Measurements from ENCODE around the gene NKX6-1. TPM values are rescaled to one million over a fixed set of nuclear protein-coding genes. Genes with fewer than 3 reads are reported as not detected.

NKX6-1 gene
- total RNA-seq, 1 experiment from 2014 or later, result 0.37 TPM

DNA sequence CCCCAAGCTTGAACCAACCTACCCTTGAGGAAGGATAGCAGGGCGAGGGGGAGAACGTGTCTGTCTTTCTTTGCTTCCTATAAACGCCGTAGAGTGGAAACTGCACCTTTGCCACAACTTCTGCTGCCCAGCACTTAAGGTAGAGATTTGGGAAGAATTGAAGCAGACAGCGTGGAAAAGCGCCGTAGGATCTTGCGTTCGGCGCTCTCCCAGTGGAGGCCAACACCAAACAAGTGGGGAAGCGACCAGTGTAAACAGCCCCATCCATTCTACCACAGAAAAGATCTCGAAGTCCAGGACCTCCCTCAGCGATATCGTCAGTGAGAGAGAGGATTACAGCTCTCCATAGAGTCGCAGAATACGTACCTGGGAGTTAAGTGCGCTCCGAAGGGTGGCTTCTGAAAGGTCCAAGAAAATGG is 3.9 kb upstream of the NKX6-1 start:
- Histone ChIP-seq H3K9me2 (ENCODE audit: insufficient read depth) (no peaks in the 10 kb centered on the region), H3K4me1 (replicated peaks; ENCODE audit: insufficient read depth) (no peaks in the 10 kb centered on the region), H3F3A (ENCODE audit: insufficient read depth, low read depth) (no peaks in the 10 kb centered on the region), H3K36me3 (ENCODE audit: low read depth) (no peaks in the 10 kb centered on the region), H3K27me3 (ENCODE audit: insufficient read depth, low read depth) (no peaks in the 10 kb centered on the region), H3K79me2 (ENCODE audit: low read depth) (no peaks in the 10 kb centered on the region), H4K20me1 (ENCODE audit: insufficient read depth) (no peaks in the 10 kb centered on the region), H3K9me3 (ENCODE audit: insufficient read depth, low read depth) (no peaks in the 10 kb centered on the region), H3K27ac (no peak overlapping the region), H3K4me2 (no peak overlapping the region), H2AFZ (no peak overlapping the region), H3K4me3 (no peak overlapping the region)
- BruUV-seq (replicated peaks), result no TSS peak
- TF ChIP-seq, protein P1, sequence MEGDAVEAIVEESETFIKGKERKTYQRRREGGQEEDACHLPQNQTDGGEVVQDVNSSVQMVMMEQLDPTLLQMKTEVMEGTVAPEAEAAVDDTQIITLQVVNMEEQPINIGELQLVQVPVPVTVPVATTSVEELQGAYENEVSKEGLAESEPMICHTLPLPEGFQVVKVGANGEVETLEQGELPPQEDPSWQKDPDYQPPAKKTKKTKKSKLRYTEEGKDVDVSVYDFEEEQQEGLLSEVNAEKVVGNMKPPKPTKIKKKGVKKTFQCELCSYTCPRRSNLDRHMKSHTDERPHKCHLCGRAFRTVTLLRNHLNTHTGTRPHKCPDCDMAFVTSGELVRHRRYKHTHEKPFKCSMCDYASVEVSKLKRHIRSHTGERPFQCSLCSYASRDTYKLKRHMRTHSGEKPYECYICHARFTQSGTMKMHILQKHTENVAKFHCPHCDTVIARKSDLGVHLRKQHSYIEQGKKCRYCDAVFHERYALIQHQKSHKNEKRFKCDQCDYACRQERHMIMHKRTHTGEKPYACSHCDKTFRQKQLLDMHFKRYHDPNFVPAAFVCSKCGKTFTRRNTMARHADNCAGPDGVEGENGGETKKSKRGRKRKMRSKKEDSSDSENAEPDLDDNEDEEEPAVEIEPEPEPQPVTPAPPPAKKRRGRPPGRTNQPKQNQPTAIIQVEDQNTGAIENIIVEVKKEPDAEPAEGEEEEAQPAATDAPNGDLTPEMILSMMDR (conservative IDR thresholded peaks at IDR 0.05), result no peak
- DNase-seq, result no peak
- intact Hi-C loops (cut with micrococcal nuclease; ENCODE audit: unreplicated experiment), result loop anchor here (5.0 to 10.0 kb wide), 4 partner anchors 469 to 1008 kb away; no protein-coding TSS in a partner anchor
- CTCF ChIA-PET, result no interaction called here
- POLR2A ChIA-PET (ENCODE audit: unreplicated experiment), result no interaction called here

DNA sequence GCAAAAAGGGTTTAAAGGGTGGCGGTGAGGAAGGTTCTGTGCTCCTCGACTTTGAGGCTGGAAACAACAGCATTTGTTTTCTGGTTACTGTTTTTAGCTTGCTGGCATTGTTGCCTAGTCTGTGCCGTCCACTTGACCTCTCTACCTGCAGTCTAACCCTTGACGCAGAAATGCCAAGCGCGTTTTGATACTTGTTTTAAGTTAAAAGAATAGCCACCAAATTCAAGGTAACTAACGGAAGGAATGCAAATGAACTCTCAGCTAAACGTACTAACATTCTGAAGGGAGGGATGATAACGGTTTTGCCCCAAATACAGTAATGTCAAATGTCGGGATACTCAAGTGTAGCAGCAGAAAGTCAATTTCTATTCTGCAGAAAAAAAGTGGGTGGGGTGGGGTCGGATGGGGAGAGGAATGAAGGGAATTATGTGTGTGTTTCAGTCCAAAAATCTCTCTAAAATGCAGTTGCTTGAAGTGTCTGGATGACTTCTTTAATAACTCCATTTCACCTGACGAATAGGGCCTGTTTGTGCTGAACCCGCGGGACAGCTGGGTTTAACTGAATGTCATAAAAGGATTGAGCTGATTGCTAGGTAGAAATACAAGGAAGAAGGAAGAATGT is 3.4 kb upstream of the NKX6-1 start:
- POLR2A ChIA-PET (ENCODE audit: unreplicated experiment), result no interaction called here
- Histone ChIP-seq H3K79me2 (ENCODE audit: low read depth) (no peaks in the 10 kb centered on the region), H3K9me3 (ENCODE audit: insufficient read depth, low read depth) (no peaks in the 10 kb centered on the region), H3K4me1 (replicated peaks; ENCODE audit: insufficient read depth) (no peaks in the 10 kb centered on the region), H3K27me3 (ENCODE audit: insufficient read depth, low read depth) (no peaks in the 10 kb centered on the region), H3K4me2 (no peak overlapping the region), H3K36me3 (ENCODE audit: low read depth) (no peaks in the 10 kb centered on the region), H3K4me3 (no peak overlapping the region), H4K20me1 (ENCODE audit: insufficient read depth) (no peaks in the 10 kb centered on the region), H3F3A (ENCODE audit: insufficient read depth, low read depth) (no peaks in the 10 kb centered on the region), H3K9me2 (ENCODE audit: insufficient read depth) (no peaks in the 10 kb centered on the region), H2AFZ (no peak overlapping the region), H3K27ac (no peak overlapping the region)
- CTCF ChIA-PET, result no interaction called here
- TF ChIP-seq, protein P1 (conservative IDR thresholded peaks at IDR 0.05), result no peak
- no peak for TF ChIP-seq EZH2 (IDR thresholded peaks at IDR 0.05; ENCODE audit: low read depth)
- no TSS peak for BruUV-seq (replicated peaks)
- intact Hi-C loops (cut with micrococcal nuclease; ENCODE audit: unreplicated experiment), result loop anchor here (5.0 to 10.0 kb wide), 4 partner anchors 470 to 1008 kb away; no protein-coding TSS in a partner anchor
- no peak for DNase-seq

DNA sequence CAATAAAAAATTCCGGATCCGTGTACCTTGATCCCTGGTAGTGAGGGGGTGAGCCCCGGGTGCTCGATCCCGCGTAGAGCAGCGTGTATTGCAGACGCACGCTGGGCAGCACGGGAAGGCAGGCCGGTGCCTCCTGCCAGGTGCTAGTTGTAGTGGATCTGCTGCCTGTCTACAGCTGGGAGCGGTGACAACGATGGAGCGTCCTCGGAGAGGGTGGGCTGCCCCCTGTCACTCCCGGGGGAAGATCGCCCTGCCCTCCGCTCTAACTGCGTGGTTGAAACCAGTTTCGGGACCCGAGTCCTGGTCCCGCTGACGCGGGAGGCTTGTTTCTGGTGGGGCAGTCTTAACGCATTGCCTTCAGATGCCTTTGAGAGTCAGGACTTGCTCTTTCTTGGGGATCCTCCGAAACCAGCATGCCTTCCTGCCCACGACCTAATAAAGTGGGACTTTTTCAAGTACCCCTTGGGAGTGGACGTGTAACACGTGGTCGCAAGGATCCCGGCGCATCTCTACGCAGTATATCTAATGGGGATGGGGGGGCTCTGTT is 2.7 kb upstream of the NKX6-1 start:
- DNase-seq, result no peak
- no peak overlapping the region for H3K27ac ChIP-seq
- TF ChIP-seq EZH2 (IDR thresholded peaks at IDR 0.05; ENCODE audit: low read depth), result no peak
- TF ChIP-seq, protein P1 (conservative IDR thresholded peaks at IDR 0.05), result no peak
- no peaks in the 10 kb centered on the region for H4K20me1 ChIP-seq (ENCODE audit: insufficient read depth)
- no TSS peak for BruUV-seq (replicated peaks)
- no peaks in the 10 kb centered on the region for H3K27me3 ChIP-seq (ENCODE audit: insufficient read depth, low read depth)
- no peak overlapping the region for H3K4me2 ChIP-seq
- intact Hi-C loops (cut with micrococcal nuclease; ENCODE audit: unreplicated experiment), result loop anchor here (5.0 to 10.0 kb wide), 4 partner anchors 471 to 1007 kb away; no protein-coding TSS in a partner anchor
- POLR2A ChIA-PET (ENCODE audit: unreplicated experiment), result no interaction called here
- no peaks in the 10 kb centered on the region for H3K4me1 ChIP-seq (replicated peaks; ENCODE audit: insufficient read depth)
- no peaks in the 10 kb centered on the region for H3F3A ChIP-seq (ENCODE audit: insufficient read depth, low read depth)
- no peaks in the 10 kb centered on the region for H3K9me3 ChIP-seq (ENCODE audit: insufficient read depth, low read depth)
- H3K36me3 ChIP-seq (ENCODE audit: low read depth), result no peaks in the 10 kb centered on the region
- H3K79me2 ChIP-seq (ENCODE audit: low read depth), result no peaks in the 10 kb centered on the region
- H2AFZ ChIP-seq, result no peak overlapping the region
- no peak overlapping the region for H3K4me3 ChIP-seq
- no peaks in the 10 kb centered on the region for H3K9me2 ChIP-seq (ENCODE audit: insufficient read depth)
- CTCF ChIA-PET, result no interaction called here
